SJSA1 (cell line): Measurements from ENCODE around the gene CCR5AS.
"Not testable (repeated sequence)": the region's sequence is repeated elsewhere in the genome, so short reads cannot be mapped to it uniquely, and the experiment has no call there.

Experiments used
- DNase-seq, 2 experiments: peaks; one replicate each; pipeline ENCODE4 v3.0.0-alpha.2; 2015 to 2020; ENCODE audit warnings: low spot score in 2 of 2, low read depth in 1 of 2
- H3K27ac ChIP-seq: fragments of 250-450 bp; sonication (Bioruptor Pico); 2 replicates; pipeline ENCODE4 v1.5.1; 2020; ENCODE audit warnings: mild to moderate bottlenecking, moderate library complexity
- H3K27me3 ChIP-seq: fragments of 250-450 bp; sonication (Bioruptor Pico); replicated peaks from 2 replicates; pipeline ENCODE4 v1.5.1; 2020; ENCODE audit warnings: mild to moderate bottlenecking, moderate library complexity
- H3K36me3 ChIP-seq: fragments of 250-450 bp; sonication (Bioruptor Pico); 2 replicates; pipeline ENCODE4 v1.5.1; 2020; ENCODE audit warnings: mild to moderate bottlenecking
- H3K4me1 ChIP-seq: fragments of 250-450 bp; sonication (Bioruptor Pico); replicated peaks from 2 replicates; pipeline ENCODE4 v1.6.1; 2021; ENCODE audit warnings: mild to moderate bottlenecking
- H3K4me3 ChIP-seq: fragments of 250-450 bp; sonication (Bioruptor Pico); 2 replicates; pipeline ENCODE4 v1.5.1; 2020; ENCODE audit warnings: mild to moderate bottlenecking
- H3K9me3 ChIP-seq: fragments of 250-450 bp; sonication (Bioruptor Pico); replicated peaks from 2 replicates; pipeline ENCODE4 v1.5.1; 2020; ENCODE audit warnings: mild to moderate bottlenecking

Gene CCR5AS

DNA sequence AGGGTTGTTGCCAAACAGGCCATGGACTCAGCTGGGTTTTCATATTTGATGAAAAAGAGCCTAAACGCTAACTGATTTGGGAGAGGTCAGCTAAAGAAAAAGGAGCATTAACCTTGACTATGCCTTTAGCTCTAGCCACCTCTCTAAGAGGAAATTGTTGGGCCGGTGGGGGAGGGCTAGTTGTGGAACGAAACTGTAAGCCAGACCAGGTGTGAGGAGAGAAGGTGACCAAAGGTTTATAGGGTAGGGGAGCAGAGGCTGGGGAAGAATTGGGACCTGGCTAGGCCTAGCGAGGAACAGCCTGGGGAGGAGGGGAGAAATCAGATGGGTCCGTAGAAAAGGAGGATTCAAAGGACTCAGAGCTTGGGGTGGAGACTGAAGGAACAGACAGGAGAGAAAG is 15.3 kb downstream of the CCR5AS start:
- DNase-seq, H3K4me1 ChIP-seq, H3K27ac ChIP-seq, H3K27me3 ChIP-seq, H3K36me3 ChIP-seq, H3K4me3 ChIP-seq, H3K9me3 ChIP-seq: not testable (repeated sequence)

DNA sequence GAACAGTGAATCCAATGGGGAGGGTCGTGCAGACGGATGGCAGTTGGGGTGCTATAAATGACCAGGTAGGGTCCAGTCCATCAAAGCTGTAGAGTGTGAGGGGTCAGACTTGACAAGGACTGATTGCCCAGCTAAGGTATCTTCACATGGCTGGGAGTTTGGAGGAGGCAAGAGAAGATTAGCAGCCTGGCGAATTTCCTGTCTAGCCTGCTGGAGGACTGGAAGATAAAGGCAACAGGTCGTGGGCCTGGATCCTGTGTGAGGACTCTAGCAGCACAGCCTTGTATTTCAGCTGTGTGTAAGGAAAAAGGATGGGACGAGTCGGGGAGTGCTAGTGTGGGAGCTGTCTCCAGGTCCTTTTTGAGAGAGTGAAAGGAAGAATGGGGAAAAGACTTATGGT is 17.6 kb downstream of the CCR5AS start:
- peaks cover 8% of the 10 kb centered on the region for H3K4me1 ChIP-seq
- H3K9me3 ChIP-seq, result no peaks in the 10 kb centered on the region
- H3K4me3 ChIP-seq, result no peak overlapping the region
- no peak for DNase-seq
- H3K27ac ChIP-seq, result no peak overlapping the region
- no peaks in the 10 kb centered on the region for H3K36me3 ChIP-seq
- H3K27me3 ChIP-seq, result no peaks in the 10 kb centered on the region

DNA sequence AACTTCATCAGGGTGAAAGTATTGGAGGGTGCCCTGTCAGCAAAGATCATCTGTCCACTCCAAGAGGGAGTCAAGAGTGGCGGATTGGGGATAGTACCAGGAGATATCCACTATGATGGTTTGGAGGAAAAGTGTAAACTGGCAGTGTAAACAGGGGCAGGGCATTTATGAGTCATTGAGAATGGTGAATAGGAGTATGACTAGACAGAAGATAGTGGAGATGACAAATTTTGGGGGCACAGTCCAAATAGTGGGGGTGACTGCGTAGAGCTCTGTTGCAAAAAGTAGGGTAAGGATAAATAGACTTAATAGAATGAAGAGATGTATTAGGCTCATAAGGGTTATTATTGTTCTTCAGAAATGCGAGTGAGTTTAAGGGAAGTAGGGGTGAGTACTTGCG is 18.0 kb downstream of the CCR5AS start:
- not testable (repeated sequence) for H3K4me3 ChIP-seq, H3K36me3 ChIP-seq, DNase-seq, H3K4me1 ChIP-seq, H3K27ac ChIP-seq, H3K27me3 ChIP-seq, H3K9me3 ChIP-seq

DNA sequence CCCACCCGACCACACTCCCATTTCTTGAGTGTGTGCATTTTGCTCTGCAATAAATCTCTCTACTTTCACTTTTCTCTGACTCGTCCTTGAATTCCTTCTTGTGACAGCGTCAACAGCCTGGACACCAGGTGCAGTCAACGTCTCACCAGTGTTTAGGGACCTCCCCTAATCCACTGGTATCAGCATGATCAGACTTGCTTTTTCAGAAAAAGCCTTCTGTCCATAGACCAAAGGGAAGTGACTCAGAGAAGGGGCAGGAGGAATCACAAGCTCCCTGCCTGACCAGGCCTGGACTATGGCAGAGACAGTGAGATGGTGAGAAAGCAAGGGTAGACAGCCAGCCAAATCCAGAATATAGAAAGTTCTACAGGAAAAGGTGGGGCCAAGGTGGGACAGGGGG is 20.7 kb downstream of the CCR5AS start:
- no peak for DNase-seq
- no peak overlapping the region for H3K27ac ChIP-seq

DNA sequence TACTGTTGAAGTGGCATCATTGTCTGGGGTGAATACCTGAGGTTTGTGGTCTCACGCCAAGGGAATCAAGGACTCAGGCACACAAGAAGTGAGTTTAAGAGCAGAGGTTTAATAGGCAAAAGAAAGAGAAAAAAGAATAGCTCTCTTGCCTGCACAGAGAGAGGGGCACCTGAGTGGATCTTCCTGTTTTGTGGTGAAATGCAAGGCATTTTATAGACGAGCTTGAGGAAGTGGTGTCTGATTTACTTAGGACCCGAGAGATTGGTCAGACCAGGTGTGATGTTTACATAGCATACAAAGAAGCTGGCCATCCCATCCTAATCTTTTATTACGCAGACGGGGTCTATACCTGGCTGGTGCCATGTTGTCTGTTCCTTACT is 22.9 kb downstream of the CCR5AS start:
- H3K27ac ChIP-seq, result no peak overlapping the region
- no peaks in the 10 kb centered on the region for H3K27me3 ChIP-seq
- H3K36me3 ChIP-seq, result no peaks in the 10 kb centered on the region
- H3K9me3 ChIP-seq, result no peaks in the 10 kb centered on the region
- DNase-seq, result no peak
- H3K4me1 ChIP-seq, result peaks cover 24% of the 10 kb centered on the region
- H3K4me3 ChIP-seq, result no peak overlapping the region

More for the DNA sequence above, 20.7 kb downstream of the CCR5AS start:
- Histone ChIP-seq H3K4me3 (no peak overlapping the region), H3K36me3 (no peaks in the 10 kb centered on the region), H3K9me3 (no peaks in the 10 kb centered on the region), H3K4me1 (peaks cover 14% of the 10 kb centered on the region), H3K27me3 (no peaks in the 10 kb centered on the region)

DNA sequence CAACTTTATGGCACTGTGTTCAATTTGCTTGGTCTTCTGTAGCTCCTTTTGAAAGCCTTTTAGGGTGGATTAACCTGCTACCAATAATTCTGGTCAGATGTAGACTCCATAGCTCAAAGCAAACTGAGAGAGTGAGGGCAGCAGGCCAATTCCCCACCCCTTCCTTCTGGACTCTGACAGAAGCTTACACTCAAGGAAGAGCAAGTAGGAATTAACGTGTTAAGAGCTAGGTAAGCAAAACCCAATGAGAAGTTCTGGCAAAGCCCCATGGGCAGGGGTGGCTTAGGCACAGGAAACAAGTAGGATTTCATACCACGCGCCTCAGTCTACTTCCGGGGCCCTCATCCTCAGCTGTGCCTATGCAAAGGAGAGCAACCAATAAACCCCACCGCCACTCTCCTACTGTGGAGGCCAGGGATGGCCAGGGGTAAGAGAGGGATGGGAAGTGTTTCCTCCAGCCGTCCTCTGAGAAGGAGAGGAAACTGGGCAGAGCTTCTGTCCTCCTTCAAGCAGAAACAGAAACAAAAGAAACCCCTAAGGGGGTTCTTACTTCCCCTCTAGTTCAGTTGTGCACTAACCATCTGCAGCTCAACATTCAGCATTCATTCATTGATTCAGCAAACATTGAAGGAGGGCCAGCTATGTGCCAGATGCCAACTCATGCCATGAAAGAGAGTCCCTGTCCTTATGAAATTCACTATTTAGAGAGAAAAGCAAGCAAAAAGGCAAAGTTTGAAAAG is 23.5 kb downstream of the CCR5AS start:
- H3K27ac ChIP-seq, result no peak overlapping the region
- H3K36me3 ChIP-seq, result no peaks in the 10 kb centered on the region
- no peak overlapping the region for H3K4me3 ChIP-seq
- H3K9me3 ChIP-seq, result no peaks in the 10 kb centered on the region
- peaks cover 24% of the 10 kb centered on the region for H3K4me1 ChIP-seq
- H3K27me3 ChIP-seq, result no peaks in the 10 kb centered on the region
- no peak for DNase-seq

DNA sequence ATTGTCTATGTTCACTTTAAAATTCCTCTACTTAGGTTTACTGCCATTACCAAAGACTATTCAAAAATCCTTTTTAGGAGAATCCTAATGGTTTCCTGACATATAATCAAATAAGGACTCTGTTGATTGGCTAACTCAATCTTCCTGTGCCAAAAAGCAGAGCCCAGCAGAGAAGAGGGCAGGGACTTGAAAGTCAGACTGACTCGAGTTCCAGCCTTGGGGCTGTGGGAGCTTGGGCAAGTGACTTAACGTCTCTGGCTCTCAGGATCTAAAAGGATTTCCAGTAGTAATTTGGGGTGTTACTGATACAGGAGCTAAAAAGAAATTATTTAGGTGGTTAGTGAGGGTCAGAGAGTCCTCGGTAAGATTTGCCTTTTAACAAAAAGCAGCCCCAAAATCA is 25.2 kb downstream of the CCR5AS start:
- Histone ChIP-seq H3K27ac (no peak overlapping the region; the same call in 1 of the 2 replicates), H3K9me3 (no peaks in the 10 kb centered on the region), H3K4me3 (no peak overlapping the region), H3K27me3 (no peaks in the 10 kb centered on the region), H3K4me1 (peaks cover 24% of the 10 kb centered on the region), H3K36me3 (no peaks in the 10 kb centered on the region)
- no peak for DNase-seq

DNA sequence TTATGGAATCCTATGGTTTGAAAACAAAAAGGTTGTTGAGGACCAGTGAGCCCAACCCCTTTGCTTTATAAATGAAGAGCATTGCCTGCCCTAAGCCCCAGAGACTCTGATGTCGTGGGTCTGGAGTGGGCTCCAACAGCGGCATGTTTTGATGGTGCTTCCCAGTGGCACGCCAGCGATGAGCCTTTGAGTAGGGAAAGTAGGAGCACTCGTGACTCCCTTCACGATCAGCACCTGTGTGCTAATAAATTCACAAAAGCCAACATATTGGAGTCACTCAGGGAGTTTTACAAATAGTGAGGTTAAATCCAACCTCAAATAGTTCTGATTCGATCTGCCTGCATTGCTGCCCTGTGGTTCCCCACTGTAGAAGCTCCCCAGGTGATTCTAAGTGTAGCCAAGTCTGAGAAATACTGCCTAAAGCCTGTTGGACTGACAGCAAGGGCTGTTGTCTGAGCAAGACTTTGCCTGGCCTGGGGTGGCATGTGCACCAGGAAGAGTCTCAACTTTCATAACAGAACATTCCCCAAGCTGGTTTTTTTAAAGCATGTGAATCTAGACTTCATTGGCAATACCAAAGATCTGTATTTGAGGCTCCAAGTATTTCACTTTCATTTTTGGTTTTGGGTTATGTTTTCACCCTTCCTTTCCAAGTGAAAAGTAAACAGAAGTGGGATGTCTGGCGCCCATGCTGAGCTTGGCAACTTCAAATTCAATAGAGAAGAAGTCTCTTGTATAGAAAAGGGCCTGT is 26.2 kb downstream of the CCR5AS start:
- no peaks in the 10 kb centered on the region for H3K27me3 ChIP-seq

DNA sequence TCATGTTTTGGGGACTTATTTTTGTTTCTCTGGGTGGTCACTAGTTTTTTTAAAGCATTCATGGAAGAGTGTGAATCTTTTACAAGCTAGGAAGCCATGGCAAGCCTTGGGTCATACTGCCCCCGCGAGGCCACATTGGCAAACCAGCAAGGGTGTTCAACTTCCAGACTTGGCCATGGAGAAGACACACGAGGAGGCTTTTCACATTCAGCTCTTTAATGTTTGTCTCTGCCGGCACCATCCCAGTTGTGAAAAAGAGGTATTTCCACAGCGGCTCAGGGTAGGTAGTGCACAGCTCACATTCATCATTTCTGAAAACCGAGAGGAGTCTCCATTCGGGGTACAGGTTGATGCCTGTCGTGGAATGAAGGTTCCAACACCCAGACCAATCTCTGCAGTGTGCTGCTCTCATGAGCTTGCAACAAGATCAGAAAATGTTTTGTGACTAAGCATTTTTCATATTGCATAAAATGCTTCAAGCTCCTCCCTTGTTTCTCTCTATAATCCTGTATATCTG is 28.4 kb downstream of the CCR5AS start:
- Histone ChIP-seq H3K27ac (no peak overlapping the region), H3K9me3 (no peaks in the 10 kb centered on the region), H3K4me1 (peaks cover 16% of the 10 kb centered on the region), H3K36me3 (no peaks in the 10 kb centered on the region), H3K4me3 (no peak overlapping the region), H3K27me3 (no peaks in the 10 kb centered on the region)
- peak in 1 of 2 experiments; percentile 59 for DNase-seq

More for the DNA sequence above, 26.2 kb downstream of the CCR5AS start:
- H3K4me1 ChIP-seq, result peaks cover 16% of the 10 kb centered on the region
- no peak overlapping the region for H3K4me3 ChIP-seq
- H3K9me3 ChIP-seq, result no peaks in the 10 kb centered on the region
- 0 out of 2 replicates have a peak overlapping the region, but pooled peaks have one; percentile 12 for H3K27ac ChIP-seq
- no peaks in the 10 kb centered on the region for H3K36me3 ChIP-seq
- DNase-seq, result peak in 1 of 2 experiments; percentile 57

DNA sequence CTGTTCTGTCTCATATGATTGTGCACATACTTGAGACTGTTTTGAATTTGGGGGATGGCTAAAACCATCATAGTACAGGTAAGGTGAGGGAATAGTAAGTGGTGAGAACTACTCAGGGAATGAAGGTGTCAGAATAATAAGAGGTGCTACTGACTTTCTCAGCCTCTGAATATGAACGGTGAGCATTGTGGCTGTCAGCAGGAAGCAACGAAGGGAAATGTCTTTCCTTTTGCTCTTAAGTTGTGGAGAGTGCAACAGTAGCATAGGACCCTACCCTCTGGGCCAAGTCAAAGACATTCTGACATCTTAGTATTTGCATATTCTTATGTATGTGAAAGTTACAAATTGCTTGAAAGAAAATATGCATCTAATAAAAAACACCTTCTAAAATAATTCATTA is 31.1 kb downstream of the CCR5AS start:
- no peak for DNase-seq
- H3K27me3 ChIP-seq, result no peaks in the 10 kb centered on the region

DNA sequence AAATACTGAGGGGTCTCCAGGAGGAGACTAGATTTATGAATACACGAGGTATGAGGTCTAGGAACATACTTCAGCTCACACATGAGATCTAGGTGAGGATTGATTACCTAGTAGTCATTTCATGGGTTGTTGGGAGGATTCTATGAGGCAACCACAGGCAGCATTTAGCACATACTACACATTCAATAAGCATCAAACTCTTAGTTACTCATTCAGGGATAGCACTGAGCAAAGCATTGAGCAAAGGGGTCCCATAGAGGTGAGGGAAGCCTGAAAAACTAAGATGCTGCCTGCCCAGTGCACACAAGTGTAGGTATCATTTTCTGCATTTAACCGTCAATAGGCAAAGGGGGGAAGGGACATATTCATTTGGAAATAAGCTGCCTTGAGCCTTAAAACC is 31.6 kb downstream of the CCR5AS start:
- no peak for DNase-seq
- no peak overlapping the region for H3K4me3 ChIP-seq
- H3K27ac ChIP-seq, result no peak overlapping the region
- H3K9me3 ChIP-seq, result no peaks in the 10 kb centered on the region
- no peaks in the 10 kb centered on the region for H3K36me3 ChIP-seq
- H3K4me1 ChIP-seq, result peaks cover under 1% of the 10 kb centered on the region
- no peaks in the 10 kb centered on the region for H3K27me3 ChIP-seq

More for the DNA sequence above, 31.1 kb downstream of the CCR5AS start:
- no peaks in the 10 kb centered on the region for H3K36me3 ChIP-seq
- H3K9me3 ChIP-seq, result no peaks in the 10 kb centered on the region
- no peak overlapping the region for H3K27ac ChIP-seq
- H3K4me3 ChIP-seq, result no peak overlapping the region
- H3K4me1 ChIP-seq, result peaks cover 6% of the 10 kb centered on the region

DNA sequence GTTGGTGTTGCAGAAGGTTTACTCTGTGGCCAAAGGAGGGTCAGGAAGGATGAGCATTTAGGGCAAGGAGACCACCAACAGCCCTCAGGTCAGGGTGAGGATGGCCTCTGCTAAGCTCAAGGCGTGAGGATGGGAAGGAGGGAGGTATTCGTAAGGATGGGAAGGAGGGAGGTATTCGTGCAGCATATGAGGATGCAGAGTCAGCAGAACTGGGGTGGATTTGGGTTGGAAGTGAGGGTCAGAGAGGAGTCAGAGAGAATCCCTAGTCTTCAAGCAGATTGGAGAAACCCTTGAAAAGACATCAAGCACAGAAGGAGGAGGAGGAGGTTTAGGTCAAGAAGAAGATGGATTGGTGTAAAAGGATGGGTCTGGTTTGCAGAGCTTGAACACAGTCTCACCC is 32.1 kb downstream of the CCR5AS start:
- Histone ChIP-seq H3K9me3 (no peaks in the 10 kb centered on the region), H3K27me3 (no peaks in the 10 kb centered on the region), H3K4me1 (no peaks in the 10 kb centered on the region; the same call in 1 of the 2 replicates), H3K27ac (no peak overlapping the region), H3K4me3 (no peak overlapping the region), H3K36me3 (no peaks in the 10 kb centered on the region)
- DNase-seq, result no peak

DNA sequence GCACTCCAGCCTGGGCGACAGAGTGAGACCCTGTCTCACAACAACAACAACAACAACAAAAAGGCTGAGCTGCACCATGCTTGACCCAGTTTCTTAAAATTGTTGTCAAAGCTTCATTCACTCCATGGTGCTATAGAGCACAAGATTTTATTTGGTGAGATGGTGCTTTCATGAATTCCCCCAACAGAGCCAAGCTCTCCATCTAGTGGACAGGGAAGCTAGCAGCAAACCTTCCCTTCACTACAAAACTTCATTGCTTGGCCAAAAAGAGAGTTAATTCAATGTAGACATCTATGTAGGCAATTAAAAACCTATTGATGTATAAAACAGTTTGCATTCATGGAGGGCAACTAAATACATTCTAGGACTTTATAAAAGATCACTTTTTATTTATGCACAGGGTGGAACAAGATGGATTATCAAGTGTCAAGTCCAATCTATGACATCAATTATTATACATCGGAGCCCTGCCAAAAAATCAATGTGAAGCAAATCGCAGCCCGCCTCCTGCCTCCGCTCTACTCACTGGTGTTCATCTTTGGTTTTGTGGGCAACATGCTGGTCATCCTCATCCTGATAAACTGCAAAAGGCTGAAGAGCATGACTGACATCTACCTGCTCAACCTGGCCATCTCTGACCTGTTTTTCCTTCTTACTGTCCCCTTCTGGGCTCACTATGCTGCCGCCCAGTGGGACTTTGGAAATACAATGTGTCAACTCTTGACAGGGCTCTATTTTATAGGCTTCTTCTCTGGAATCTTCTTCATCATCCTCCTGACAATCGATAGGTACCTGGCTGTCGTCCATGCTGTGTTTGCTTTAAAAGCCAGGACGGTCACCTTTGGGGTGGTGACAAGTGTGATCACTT is 34.1 kb downstream of the CCR5AS start:
- Histone ChIP-seq H3K4me1 (no peaks in the 10 kb centered on the region), H3K27me3 (no peaks in the 10 kb centered on the region), H3K4me3 (no peak overlapping the region), H3K36me3 (no peaks in the 10 kb centered on the region), H3K27ac (no peak overlapping the region), H3K9me3 (no peaks in the 10 kb centered on the region)
- no peak for DNase-seq
